ENCODE results near the gene B4GALT7.

B4GALT7 gene

GRCh38 chr5:177593511-177593910, 6.4 kb upstream of the B4GALT7 start:
- Histone ChIP-seq H3K36me3 (ENCODE audit: insufficient read depth, low read length) (peaks cover 34% of the 10 kb centered on the region; the same call in 1 of the 2 replicates), H3K27ac (ENCODE audit: low read depth, low read length) (no peak overlapping the region), H3K27me3 (ENCODE audit: insufficient read depth, low read length) (peaks cover 31% of the 10 kb centered on the region), H3K4me3 (ENCODE audit: low read depth, low read length) (peak overlapping the region; percentile 90), H3K79me2 (ENCODE audit: control insufficient read depth, insufficient read depth, low read length, unreplicated experiment) (peaks cover 23% of the 10 kb centered on the region), H2AFZ (ENCODE audit: low read length, unreplicated experiment) (no peak overlapping the region), H3K4me1 (ENCODE audit: control insufficient read depth, insufficient read depth, low read length, unreplicated experiment) (peaks cover 7% of the 10 kb centered on the region)

GRCh38 chr5:177594071-177594470, 5.9 kb upstream of the B4GALT7 start:
- Histone ChIP-seq H3K27me3 (ENCODE audit: insufficient read depth, low read length) (peaks cover 25% of the 10 kb centered on the region), H3K79me2 (ENCODE audit: control insufficient read depth, insufficient read depth, low read length, unreplicated experiment) (peaks cover 23% of the 10 kb centered on the region), H3K4me3 (ENCODE audit: low read depth, low read length) (peak overlapping the region; percentile 90; the same call in 1 of the 2 replicates), H3K36me3 (ENCODE audit: insufficient read depth, low read length) (peaks cover 34% of the 10 kb centered on the region; the same call in 1 of the 2 replicates), H2AFZ (ENCODE audit: low read length, unreplicated experiment) (no peak overlapping the region), H3K27ac (ENCODE audit: low read depth, low read length) (no peak overlapping the region), H3K4me1 (ENCODE audit: control insufficient read depth, insufficient read depth, low read length, unreplicated experiment) (peaks cover 7% of the 10 kb centered on the region)

GRCh38 chr5:177595026-177595585, 4.8 kb upstream of the B4GALT7 start:
- no peak overlapping the region for H2AFZ ChIP-seq (ENCODE audit: low read length, unreplicated experiment)
- H3K36me3 ChIP-seq (ENCODE audit: insufficient read depth, low read length): peaks cover 34% of the 10 kb centered on the region; the same call in 1 of the 2 replicates
- H3K27me3 ChIP-seq (ENCODE audit: insufficient read depth, low read length): peaks cover 15% of the 10 kb centered on the region
- peaks cover 7% of the 10 kb centered on the region for H3K4me1 ChIP-seq (ENCODE audit: control insufficient read depth, insufficient read depth, low read length, unreplicated experiment)
- no peak overlapping the region for H3K4me3 ChIP-seq (ENCODE audit: low read depth, low read length)
- no peak overlapping the region for H3K27ac ChIP-seq (ENCODE audit: low read depth, low read length)
- H3K79me2 ChIP-seq (ENCODE audit: control insufficient read depth, insufficient read depth, low read length, unreplicated experiment): peaks cover 23% of the 10 kb centered on the region

- Histone ChIP-seq H3K4me3 (ENCODE audit: low read depth, low read length) (no peak overlapping the region), H3K36me3 (ENCODE audit: insufficient read depth, low read length) (peaks cover 34% of the 10 kb centered on the region; the same call in 1 of the 2 replicates), H3K4me1 (ENCODE audit: control insufficient read depth, insufficient read depth, low read length, unreplicated experiment) (peaks cover 12% of the 10 kb centered on the region), H3K27me3 (ENCODE audit: insufficient read depth, low read length) (peaks cover 4% of the 10 kb centered on the region), H2AFZ (ENCODE audit: low read length, unreplicated experiment) (no peak overlapping the region), H3K27ac (ENCODE audit: low read depth, low read length) (no peak overlapping the region), H3K79me2 (ENCODE audit: control insufficient read depth, insufficient read depth, low read length, unreplicated experiment) (peaks cover 33% of the 10 kb centered on the region)
Measured at GRCh38 chr5:177595991-177596774, 3.7 kb upstream of the B4GALT7 start.

- Histone ChIP-seq H3K36me3 (ENCODE audit: insufficient read depth, low read length) (peaks cover 34% of the 10 kb centered on the region; the same call in 1 of the 2 replicates), H2AFZ (ENCODE audit: low read length, unreplicated experiment) (no peak overlapping the region), H3K4me1 (ENCODE audit: control insufficient read depth, insufficient read depth, low read length, unreplicated experiment) (peaks cover 12% of the 10 kb centered on the region), H3K27me3 (ENCODE audit: insufficient read depth, low read length) (no peaks in the 10 kb centered on the region), H3K4me3 (ENCODE audit: low read depth, low read length) (no peak overlapping the region), H3K79me2 (ENCODE audit: control insufficient read depth, insufficient read depth, low read length, unreplicated experiment) (peaks cover 39% of the 10 kb centered on the region), H3K27ac (ENCODE audit: low read depth, low read length) (no peak overlapping the region)
Measured at GRCh38 chr5:177596775-177597238, 3.1 kb upstream of the B4GALT7 start.

DNA sequence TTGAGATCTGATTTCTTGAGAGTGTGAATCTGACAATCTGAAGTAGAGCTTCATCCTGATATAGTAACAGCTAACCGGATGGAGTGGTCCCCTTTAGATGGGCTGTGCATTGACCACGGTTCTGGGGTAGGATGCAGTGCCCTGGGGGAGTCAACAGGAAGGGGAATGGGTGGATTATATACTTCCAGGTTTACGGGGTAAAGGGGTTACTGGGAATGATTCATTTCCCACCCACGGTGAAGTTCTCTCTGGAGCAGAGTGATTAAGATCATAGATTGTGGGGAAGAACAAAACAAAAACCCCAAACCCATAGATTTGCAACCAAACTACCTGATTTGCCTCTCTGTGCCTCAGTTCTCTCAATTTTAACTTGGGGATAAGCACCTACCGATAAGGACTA, 1.5 kb upstream of the B4GALT7 start:
- no peak overlapping the region for H3K4me3 ChIP-seq (ENCODE audit: low read depth, low read length)
- H3K36me3 ChIP-seq (ENCODE audit: insufficient read depth, low read length): peaks cover 32% of the 10 kb centered on the region; the same call in 1 of the 2 replicates
- no peak overlapping the region for H3K27ac ChIP-seq (ENCODE audit: low read depth, low read length)
- no peaks in the 10 kb centered on the region for H3K27me3 ChIP-seq (ENCODE audit: insufficient read depth, low read length)
- H3K79me2 ChIP-seq (ENCODE audit: control insufficient read depth, insufficient read depth, low read length, unreplicated experiment): peaks cover 25% of the 10 kb centered on the region
- no peak overlapping the region for H2AFZ ChIP-seq (ENCODE audit: low read length, unreplicated experiment)
- H3K4me1 ChIP-seq (ENCODE audit: control insufficient read depth, insufficient read depth, low read length, unreplicated experiment): peaks cover 9% of the 10 kb centered on the region

DNA sequence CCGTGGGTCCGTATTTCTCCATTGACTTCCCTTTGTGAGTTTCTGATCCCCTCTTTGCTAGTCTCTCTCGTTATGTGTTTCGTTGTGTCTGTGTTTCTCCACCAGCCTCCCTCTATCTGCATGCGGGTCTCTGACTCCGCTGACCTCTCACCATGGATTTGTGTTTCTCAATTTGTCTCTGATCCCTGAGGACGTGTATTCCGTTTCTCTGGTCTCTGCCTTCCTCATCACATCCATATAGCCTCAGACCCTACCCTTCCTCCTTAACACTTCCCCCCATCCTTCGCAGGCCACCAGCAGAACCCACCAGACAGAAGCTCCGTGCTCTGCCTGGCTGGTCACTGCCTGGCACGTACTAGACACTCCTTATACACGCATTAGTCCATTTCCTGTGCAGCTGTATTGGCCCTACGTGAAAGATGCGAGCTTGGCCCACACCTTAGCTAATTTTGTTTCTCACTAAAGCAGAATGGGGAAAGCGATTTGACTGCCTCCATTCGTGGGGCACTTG, 631 bp downstream of the B4GALT7 start:
- H2AFZ ChIP-seq (ENCODE audit: low read length, unreplicated experiment): peak overlapping the region; percentile 78

GRCh38 chr5:177601126-177601525, 1.2 kb downstream of the B4GALT7 start:
- Histone ChIP-seq H3K4me1 (ENCODE audit: control insufficient read depth, insufficient read depth, low read length, unreplicated experiment) (peaks cover 6% of the 10 kb centered on the region), H3K36me3 (ENCODE audit: insufficient read depth, low read length) (peaks cover 8% of the 10 kb centered on the region; the same call in 1 of the 2 replicates), H3K4me3 (ENCODE audit: low read depth, low read length) (peak overlapping the region; percentile 95), H2AFZ (ENCODE audit: low read length, unreplicated experiment) (no peak overlapping the region), H3K79me2 (ENCODE audit: control insufficient read depth, insufficient read depth, low read length, unreplicated experiment) (peaks cover 15% of the 10 kb centered on the region), H3K27me3 (ENCODE audit: insufficient read depth, low read length) (no peaks in the 10 kb centered on the region), H3K27ac (ENCODE audit: low read depth, low read length) (no peak overlapping the region)

More for the DNA sequence above, 631 bp downstream of the B4GALT7 start:
- Histone ChIP-seq H3K4me3 (ENCODE audit: low read depth, low read length) (peak overlapping the region; percentile 95), H3K4me1 (ENCODE audit: control insufficient read depth, insufficient read depth, low read length, unreplicated experiment) (peaks cover 6% of the 10 kb centered on the region), H3K36me3 (ENCODE audit: insufficient read depth, low read length) (peaks cover 13% of the 10 kb centered on the region; the same call in 1 of the 2 replicates), H3K27ac (ENCODE audit: low read depth, low read length) (peak overlapping the region; percentile 43), H3K27me3 (ENCODE audit: insufficient read depth, low read length) (no peaks in the 10 kb centered on the region), H3K79me2 (ENCODE audit: control insufficient read depth, insufficient read depth, low read length, unreplicated experiment) (peaks cover 15% of the 10 kb centered on the region)

DNA sequence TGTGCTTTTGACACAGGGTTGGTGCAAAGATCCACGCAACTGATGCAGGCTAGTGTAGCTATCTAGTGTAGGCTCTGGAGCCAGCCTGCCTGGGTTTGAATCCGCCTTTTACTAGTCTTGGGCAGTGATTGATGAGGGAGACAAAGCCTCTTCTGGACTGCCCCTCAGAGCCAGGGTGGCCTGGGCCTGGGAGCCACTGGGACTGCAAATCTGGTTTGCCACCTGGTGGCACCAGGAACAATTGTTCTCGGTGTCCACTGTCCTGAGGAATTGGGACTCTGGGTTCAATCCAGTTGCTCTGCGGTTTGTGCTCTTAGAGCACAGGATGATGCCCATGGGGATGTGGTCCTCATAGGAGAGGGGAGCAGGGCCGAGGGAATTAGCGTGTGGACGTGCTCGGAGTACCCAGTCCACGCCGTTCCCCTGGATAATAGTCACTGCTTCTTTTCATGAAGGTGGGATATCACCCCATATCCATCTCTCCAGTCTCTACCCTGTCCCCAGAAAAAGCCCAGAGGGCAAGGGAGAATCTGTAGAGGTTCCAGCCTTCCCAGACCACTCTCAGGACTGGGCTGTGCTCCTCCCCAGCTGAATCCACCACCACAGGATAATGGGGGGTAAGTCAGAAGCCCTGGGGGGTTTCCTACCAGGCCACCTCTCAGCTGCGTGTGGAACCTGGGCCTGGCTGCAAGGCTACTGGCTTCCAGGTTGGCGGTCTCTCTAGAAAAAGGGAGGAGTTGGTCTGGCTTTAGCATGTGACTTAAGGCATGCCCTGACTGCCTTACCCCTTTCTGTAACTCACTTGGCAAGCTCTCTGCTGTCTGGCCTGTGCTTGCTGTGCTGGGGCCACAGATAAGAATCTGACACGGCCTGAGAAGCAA, 1.9 kb downstream of the B4GALT7 start:
- Histone ChIP-seq H3K79me2 (ENCODE audit: control insufficient read depth, insufficient read depth, low read length, unreplicated experiment) (peaks cover 15% of the 10 kb centered on the region), H2AFZ (ENCODE audit: low read length, unreplicated experiment) (no peak overlapping the region), H3K4me1 (ENCODE audit: control insufficient read depth, insufficient read depth, low read length, unreplicated experiment) (peaks cover 6% of the 10 kb centered on the region), H3K4me3 (ENCODE audit: low read depth, low read length) (peak overlapping the region; percentile 95; the same call in 1 of the 2 replicates), H3K36me3 (ENCODE audit: insufficient read depth, low read length) (peaks cover under 1% of the 10 kb centered on the region; the same call in 1 of the 2 replicates), H3K27ac (ENCODE audit: low read depth, low read length) (no peak overlapping the region), H3K27me3 (ENCODE audit: insufficient read depth, low read length) (no peaks in the 10 kb centered on the region)

- H3K79me2 ChIP-seq (ENCODE audit: control insufficient read depth, insufficient read depth, low read length, unreplicated experiment): peaks cover 15% of the 10 kb centered on the region
- peaks cover 6% of the 10 kb centered on the region for H3K4me1 ChIP-seq (ENCODE audit: control insufficient read depth, insufficient read depth, low read length, unreplicated experiment)
- H3K36me3 ChIP-seq (ENCODE audit: insufficient read depth, low read length): no peaks in the 10 kb centered on the region
- H2AFZ ChIP-seq (ENCODE audit: low read length, unreplicated experiment): no peak overlapping the region
- H3K27ac ChIP-seq (ENCODE audit: low read depth, low read length): no peak overlapping the region
- H3K27me3 ChIP-seq (ENCODE audit: insufficient read depth, low read length): no peaks in the 10 kb centered on the region
- H3K4me3 ChIP-seq (ENCODE audit: low read depth, low read length): no peak overlapping the region
Measured at GRCh38 chr5:177602458-177602830, 2.5 kb downstream of the B4GALT7 start.

Data from ACC112 (cell line).